IMR-90 (cell line): ENCODE data around the gene SHCBP1L. TPM values are rescaled to one million over a fixed set of nuclear protein-coding genes. Genes with fewer than 3 reads are reported as not detected.

ENCODE experiments used
- ATAC-seq: fragments of 200-7000 bp; cut with Tn5 transposase; 2 replicates; pipeline ENCODE4 v1.9.1; 2020; ENCODE audit warnings: low read depth, mild to moderate bottlenecking, moderate library complexity
- BruUV-seq: library from RNA; stranded (reverse); fragments of 400-500 nt; replicated peaks from 2 replicates; lab custom pipeline; 2021; lab: Mats Ljungman, UMichigan
- CTCF ChIA-PET: fragments of 300-600 bp; formaldehyde crosslinking; extraction: SDS; loops from one replicate; lab custom pipeline; 2021; ENCODE audit warnings: antibody characterized with exemption; lab: Yijun Ruan, JAX
- POLR2A ChIA-PET: fragments of 300-600 bp; sonication (Branson Sonifier 250); formaldehyde crosslinking; loops from one replicate; lab custom pipeline; 2022; ENCODE audit warnings: antibody characterized with exemption; ENCODE audit not compliant: unreplicated experiment; lab: Charles Lee
- DNase-seq: peaks from one replicate; pipeline ENCODE4 v3.0.0; 2013
- H2AFZ ChIP-seq: replicated peaks from 2 replicates; pipeline ENCODE3; 2013; ENCODE audit warnings: low read length, mild to moderate bottlenecking; ENCODE audit not compliant: poor library complexity
- H2AK5ac ChIP-seq: 2 replicates; pipeline ENCODE4 v1.6.1; 2013; ENCODE audit warnings: low read depth, low read length, inconsistent platforms
- H2AK9ac ChIP-seq: replicated peaks from 2 replicates; pipeline ENCODE3; 2013; ENCODE audit warnings: mild to moderate bottlenecking, low read depth, low read length, moderate library complexity; ENCODE audit not compliant: poor library complexity
- H2BK120ac ChIP-seq: 2 replicates; pipeline ENCODE4 v1.6.1; 2013; ENCODE audit warnings: low read depth, low read length, inconsistent platforms
- H2BK15ac ChIP-seq: 3 replicates; pipeline ENCODE4 v1.6.1; 2013; ENCODE audit warnings: low read depth, low read length, inconsistent platforms
- H2BK20ac ChIP-seq: 2 replicates; pipeline ENCODE4 v1.6.1; 2013; ENCODE audit warnings: low read depth, mild to moderate bottlenecking, inconsistent platforms, low read length, moderate library complexity
- H2BK5ac ChIP-seq: 2 replicates; pipeline ENCODE4 v1.6.1; 2013; ENCODE audit warnings: mild to moderate bottlenecking, low read depth, low read length, inconsistent platforms; ENCODE audit not compliant: poor library complexity, severe bottlenecking
- H3K14ac ChIP-seq: replicated peaks from 2 replicates; pipeline ENCODE4 v1.6.1; 2013; ENCODE audit warnings: low read depth, low read length, inconsistent platforms
- H3K18ac ChIP-seq: 2 replicates; pipeline ENCODE4 v1.6.1; 2013; ENCODE audit warnings: low read depth, low read length, control low read depth
- H3K23ac ChIP-seq: 2 replicates; pipeline ENCODE4 v1.6.1; 2013; ENCODE audit warnings: low read depth, low read length, inconsistent platforms
- H3K27ac ChIP-seq: 2 replicates; pipeline ENCODE4 v1.5.1; 2013; ENCODE audit warnings: mild to moderate bottlenecking, control low read depth, low read length; ENCODE audit not compliant: insufficient read depth
- H3K27me3 ChIP-seq: 2 replicates; pipeline ENCODE4 v1.6.1; 2013; ENCODE audit warnings: low read length; ENCODE audit not compliant: control insufficient read depth, insufficient read depth
- H3K36me3 ChIP-seq: 2 replicates; pipeline ENCODE4 v1.6.1; 2013; ENCODE audit warnings: low read length, mixed read lengths; ENCODE audit not compliant: control insufficient read depth, insufficient read depth
- H3K4ac ChIP-seq: 2 replicates; pipeline ENCODE4 v1.6.1; 2013; ENCODE audit warnings: low read depth, low read length, inconsistent platforms
- H3K4me1 ChIP-seq: 2 replicates; pipeline ENCODE4 v1.6.1; 2013; ENCODE audit warnings: low read length, mixed read lengths; ENCODE audit not compliant: control insufficient read depth, insufficient read depth
- H3K4me2 ChIP-seq: 2 replicates; pipeline ENCODE4 v1.6.1; 2013; ENCODE audit warnings: low read depth, mild to moderate bottlenecking, control low read depth, low read length, moderate library complexity
- H3K4me3 ChIP-seq: 2 replicates; pipeline ENCODE4 v1.5.1; 2013; ENCODE audit warnings: low read depth, mild to moderate bottlenecking, control low read depth, low read length, moderate library complexity; ENCODE audit not compliant: insufficient read depth
- H3K56ac ChIP-seq: 2 replicates; pipeline ENCODE4 v1.6.1; 2013; ENCODE audit warnings: low read length, inconsistent platforms; ENCODE audit not compliant: insufficient read depth; ENCODE audit errors: extremely low read depth
- H3K79me1 ChIP-seq, 2 experiments: 2 replicates each; pipeline ENCODE4 v1.6.1; 2013; ENCODE audit warnings: low read length in 2 of 2, inconsistent platforms in 1 of 2, low read depth in 1 of 2
- H3K9ac ChIP-seq: 2 replicates; pipeline ENCODE4 v1.6.1; 2013; ENCODE audit warnings: low read depth, low read length, control low read depth
- H3K9me1 ChIP-seq: 2 replicates; pipeline ENCODE4 v1.6.1; 2013; ENCODE audit warnings: low read length, inconsistent platforms; ENCODE audit not compliant: insufficient read depth
- H3K9me3 ChIP-seq: 2 replicates; pipeline ENCODE4 v1.6.1; 2013; ENCODE audit warnings: low read length; ENCODE audit not compliant: control insufficient read depth, insufficient read depth
- H4K20me1 ChIP-seq: 2 replicates; pipeline ENCODE4 v1.6.1; 2013; ENCODE audit warnings: low read length, inconsistent platforms; ENCODE audit not compliant: insufficient read depth
- H4K5ac ChIP-seq: 2 replicates; pipeline ENCODE4 v1.6.1; 2013; ENCODE audit warnings: mild to moderate bottlenecking, low read depth, low read length, control low read depth
- H4K8ac ChIP-seq, 2 experiments: 2 replicates each; pipeline ENCODE4 v1.6.1; 2013; ENCODE audit warnings: low read depth in 2 of 2, low read length in 2 of 2, control low read depth in 1 of 2, inconsistent platforms in 1 of 2
- H4K91ac ChIP-seq: 2 replicates; pipeline ENCODE4 v1.6.1; 2013; ENCODE audit warnings: low read depth, low read length, inconsistent platforms; ENCODE audit not compliant: insufficient read depth
- BHLHE40 ChIP-seq: fragments of 150-350 bp; IDR thresholded peaks from 2 replicates; pipeline ENCODE4 v1.6.1; 2016; ENCODE audit warnings: mild to moderate bottlenecking, low read depth, low read length
- CEBPB ChIP-seq: IDR thresholded peaks from 2 replicates; pipeline ENCODE4 v1.6.1; 2012; ENCODE audit warnings: low read depth, low read length, improper control_type of control experiment
- CHD1 ChIP-seq: IDR thresholded peaks from 2 replicates; pipeline ENCODE4 v1.6.1; 2012; ENCODE audit warnings: low read depth, low read length, improper control_type of control experiment
- FOS ChIP-seq: fragments of 150-350 bp; IDR thresholded peaks from 2 replicates; pipeline ENCODE4 v1.6.1; 2016; ENCODE audit warnings: low read depth, low read length
- MAZ ChIP-seq: IDR thresholded peaks from 2 replicates; pipeline ENCODE4 v1.6.1; 2012; ENCODE audit warnings: low read depth, mild to moderate bottlenecking, low read length, improper control_type of control experiment, moderate library complexity, borderline replicate concordance
- NFE2L2 ChIP-seq: fragments of 150-350 bp; IDR thresholded peaks from 2 replicates; pipeline ENCODE4 v1.6.1; 2016; ENCODE audit warnings: low read depth, mild to moderate bottlenecking, low read length
- RCOR1 ChIP-seq: IDR thresholded peaks from 2 replicates; pipeline ENCODE4 v1.6.1; 2012; ENCODE audit warnings: mild to moderate bottlenecking, low read length, improper control_type of control experiment; ENCODE audit not compliant: insufficient replicate concordance
- RFX5 ChIP-seq: IDR thresholded peaks from 2 replicates; pipeline ENCODE4 v1.8.0; 2012; ENCODE audit warnings: low read depth, mild to moderate bottlenecking, low read length, moderate library complexity
- WGBS, 2 experiments: methylation state at CpG; one replicate each; pipeline versions ENCODE4 v1.1.5 to v1.1.7; 2013; ENCODE audit warnings: missing lambda C conversion rate in 2 of 2; ENCODE audit not compliant: insufficient read length in 1 of 2; ENCODE audit errors: extremely low coverage in 2 of 2; 5-methylcytosine and 5-hydroxymethylcytosine counted together
- dilution Hi-C: fragments of 300-500 bp; cut with HindIII; formaldehyde crosslinking; loops from one replicate; pipeline ENCODE4 v1.14.3; 2018; ENCODE audit warnings: low sequenced_read_pairs; ENCODE audit not compliant: unreplicated experiment
- in situ Hi-C: fragments of 300-500 bp; cut with MboI; formaldehyde crosslinking; loops from 3 replicates; pipeline ENCODE4 v1.14.3; 2019; ENCODE audit warnings: low sequenced_read_pairs, inconsistent platforms, mixed read lengths
- intact Hi-C: fragments of 100-400 bp; cut with micrococcal nuclease; formaldehyde crosslinking; loops from 2 replicates; pipeline ENCODE4 v1.10.0; 2022
- polyA plus RNA-seq, 3 experiments: library from polyadenylated mRNA; depleted of rRNA; stranded (reverse); fragments of >200 nt; gene quantifications; 2 replicates each; pipeline ENCODE4 v1.2.3, GENCODE V29; 2012; ENCODE audit warnings: low replicate concordance in 1 of 3
- total RNA-seq: library from RNA; depleted of rRNA; stranded (reverse); fragments of >200 nt; gene quantifications from 2 replicates; pipeline ENCODE4 v1.2.3, GENCODE V29; 2012
- TF ChIP-seq, protein P1 (sequence below): fragments of 150-350 bp; IDR thresholded peaks from 2 replicates; pipeline ENCODE4 v1.6.1; 2016; ENCODE audit warnings: low read depth, mild to moderate bottlenecking, low read length, moderate library complexity, borderline replicate concordance
- TF ChIP-seq, protein P2 (sequence below): fragments of 150-350 bp; IDR thresholded peaks from 2 replicates; pipeline ENCODE4 v1.6.1; 2017; ENCODE audit warnings: mild to moderate bottlenecking, antibody characterized with exemption, low read length, low read depth
- TF ChIP-seq, protein P3 (sequence below): conservative IDR thresholded peaks from 2 replicates; pipeline ENCODE4 v1.5.1; 2012; ENCODE audit warnings: mild to moderate bottlenecking, low read depth, low read length, improper control_type of control experiment

The SHCBP1L gene
- total and polyA plus RNA-seq, 2 of the 4 experiments (the other 2 are of a cell fraction), result not detected

- WGBS, 2 experiments, result no CpG with 5 or more reads among the region's 9 CpGs
- H2BK20ac ChIP-seq, result no peak overlapping the region
- DNase-seq (no peak), ATAC-seq (no peak)
- no peak overlapping the region for H4K91ac ChIP-seq
- H4K5ac ChIP-seq, result no peak overlapping the region
- no peak overlapping the region for H2BK5ac ChIP-seq
- H2AFZ ChIP-seq, result no peak overlapping the region
- H3K14ac ChIP-seq, result no peak overlapping the region
- H3K9me3 ChIP-seq, result no peaks in the 10 kb centered on the region
- CTCF ChIA-PET, result no interaction called here
- in situ Hi-C loops, result loop anchor here (25.0 kb wide), 1 partner anchor 1821 kb away; no protein-coding TSS in a partner anchor
- POLR2A ChIA-PET, result no interaction called here
- peaks cover 21% of the 10 kb centered on the region for H3K36me3 ChIP-seq
- no peak overlapping the region for H3K27ac ChIP-seq
- no peak overlapping the region for H3K4ac ChIP-seq
- no peak overlapping the region for H4K8ac ChIP-seq
- TF ChIP-seq CEBPB, result no peak
- no peak for TF ChIP-seq RFX5
- TF ChIP-seq, protein P1, sequence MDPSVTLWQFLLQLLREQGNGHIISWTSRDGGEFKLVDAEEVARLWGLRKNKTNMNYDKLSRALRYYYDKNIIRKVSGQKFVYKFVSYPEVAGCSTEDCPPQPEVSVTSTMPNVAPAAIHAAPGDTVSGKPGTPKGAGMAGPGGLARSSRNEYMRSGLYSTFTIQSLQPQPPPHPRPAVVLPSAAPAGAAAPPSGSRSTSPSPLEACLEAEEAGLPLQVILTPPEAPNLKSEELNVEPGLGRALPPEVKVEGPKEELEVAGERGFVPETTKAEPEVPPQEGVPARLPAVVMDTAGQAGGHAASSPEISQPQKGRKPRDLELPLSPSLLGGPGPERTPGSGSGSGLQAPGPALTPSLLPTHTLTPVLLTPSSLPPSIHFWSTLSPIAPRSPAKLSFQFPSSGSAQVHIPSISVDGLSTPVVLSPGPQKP, result no peak
- TF ChIP-seq, protein P2, sequence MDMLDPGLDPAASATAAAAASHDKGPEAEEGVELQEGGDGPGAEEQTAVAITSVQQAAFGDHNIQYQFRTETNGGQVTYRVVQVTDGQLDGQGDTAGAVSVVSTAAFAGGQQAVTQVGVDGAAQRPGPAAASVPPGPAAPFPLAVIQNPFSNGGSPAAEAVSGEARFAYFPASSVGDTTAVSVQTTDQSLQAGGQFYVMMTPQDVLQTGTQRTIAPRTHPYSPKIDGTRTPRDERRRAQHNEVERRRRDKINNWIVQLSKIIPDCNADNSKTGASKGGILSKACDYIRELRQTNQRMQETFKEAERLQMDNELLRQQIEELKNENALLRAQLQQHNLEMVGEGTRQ, result no peak
- TF ChIP-seq NFE2L2, result no peak
- no peak for TF ChIP-seq MAZ
- TF ChIP-seq, protein P3, sequence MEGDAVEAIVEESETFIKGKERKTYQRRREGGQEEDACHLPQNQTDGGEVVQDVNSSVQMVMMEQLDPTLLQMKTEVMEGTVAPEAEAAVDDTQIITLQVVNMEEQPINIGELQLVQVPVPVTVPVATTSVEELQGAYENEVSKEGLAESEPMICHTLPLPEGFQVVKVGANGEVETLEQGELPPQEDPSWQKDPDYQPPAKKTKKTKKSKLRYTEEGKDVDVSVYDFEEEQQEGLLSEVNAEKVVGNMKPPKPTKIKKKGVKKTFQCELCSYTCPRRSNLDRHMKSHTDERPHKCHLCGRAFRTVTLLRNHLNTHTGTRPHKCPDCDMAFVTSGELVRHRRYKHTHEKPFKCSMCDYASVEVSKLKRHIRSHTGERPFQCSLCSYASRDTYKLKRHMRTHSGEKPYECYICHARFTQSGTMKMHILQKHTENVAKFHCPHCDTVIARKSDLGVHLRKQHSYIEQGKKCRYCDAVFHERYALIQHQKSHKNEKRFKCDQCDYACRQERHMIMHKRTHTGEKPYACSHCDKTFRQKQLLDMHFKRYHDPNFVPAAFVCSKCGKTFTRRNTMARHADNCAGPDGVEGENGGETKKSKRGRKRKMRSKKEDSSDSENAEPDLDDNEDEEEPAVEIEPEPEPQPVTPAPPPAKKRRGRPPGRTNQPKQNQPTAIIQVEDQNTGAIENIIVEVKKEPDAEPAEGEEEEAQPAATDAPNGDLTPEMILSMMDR, result no peak
- TF ChIP-seq CHD1, result no peak
- no peak for TF ChIP-seq FOS
- no peak for TF ChIP-seq RCOR1
- no peak for TF ChIP-seq BHLHE40
- dilution Hi-C loops, result no loop called here
- intact Hi-C loops, result no loop called here
- H3K4me1 ChIP-seq, result peaks cover 2% of the 10 kb centered on the region; the same call in 1 of the 2 replicates
- no peak overlapping the region for H3K4me3 ChIP-seq
- peaks cover 6% of the 10 kb centered on the region; the same call in 1 of the 2 replicates for H4K20me1 ChIP-seq
- H2BK15ac ChIP-seq, result no peak overlapping the region
- no peak overlapping the region for H2AK9ac ChIP-seq
- peaks cover 3% of the 10 kb centered on the region; the same call in 1 of the 2 replicates for H3K9me1 ChIP-seq
- H3K27me3 ChIP-seq, result no peaks in the 10 kb centered on the region
- no peak overlapping the region for H3K4me2 ChIP-seq
- no peak overlapping the region for H3K9ac ChIP-seq
- no peak overlapping the region for H3K18ac ChIP-seq
- H2BK120ac ChIP-seq, result no peak overlapping the region
- H3K23ac ChIP-seq, result no peak overlapping the region
- no TSS peak for BruUV-seq
- no peak overlapping the region for H3K56ac ChIP-seq
- no peak overlapping the region for H2AK5ac ChIP-seq
- H3K79me1 ChIP-seq, result no peaks in the 10 kb centered on the region
Observed at GRCh38 chr1:182890927-182891610, 61.9 kb downstream of the SHCBP1L start.
